IMR-90 (cell line): Measurements from ENCODE around the gene PARP12. TPM values are rescaled to one million over a fixed set of nuclear protein-coding genes. Genes with fewer than 3 reads are reported as not detected.
A peak's percentile ranks its signal among the peaks of the same experiment; 100 is the strongest.

Source experiments
- ATAC-seq: fragments of 200-7000 bp; cut with Tn5 transposase; 2 replicates; pipeline ENCODE4 v1.9.1; 2020; ENCODE audit warnings: low read depth, mild to moderate bottlenecking, moderate library complexity
- BruUV-seq: library from RNA; stranded (reverse); fragments of 400-500 nt; replicated peaks from 2 replicates; lab custom pipeline; 2021; lab: Mats Ljungman, UMichigan
- CTCF ChIA-PET: fragments of 300-600 bp; formaldehyde crosslinking; extraction: SDS; loops from one replicate; lab custom pipeline; 2021; ENCODE audit warnings: antibody characterized with exemption; lab: Yijun Ruan, JAX
- POLR2A ChIA-PET: fragments of 300-600 bp; sonication (Branson Sonifier 250); formaldehyde crosslinking; loops from one replicate; lab custom pipeline; 2022; ENCODE audit warnings: antibody characterized with exemption; ENCODE audit not compliant: unreplicated experiment; lab: Charles Lee
- DNase-seq: peaks from one replicate; pipeline ENCODE4 v3.0.0; 2013
- H2AFZ ChIP-seq: replicated peaks from 2 replicates; pipeline ENCODE3; 2013; ENCODE audit warnings: low read length, mild to moderate bottlenecking; ENCODE audit not compliant: poor library complexity
- H2AK5ac ChIP-seq: 2 replicates; pipeline ENCODE4 v1.6.1; 2013; ENCODE audit warnings: low read depth, low read length, inconsistent platforms
- H2AK9ac ChIP-seq: replicated peaks from 2 replicates; pipeline ENCODE3; 2013; ENCODE audit warnings: mild to moderate bottlenecking, low read depth, low read length, moderate library complexity; ENCODE audit not compliant: poor library complexity
- H2BK120ac ChIP-seq: 2 replicates; pipeline ENCODE4 v1.6.1; 2013; ENCODE audit warnings: low read depth, low read length, inconsistent platforms
- H2BK15ac ChIP-seq: 3 replicates; pipeline ENCODE4 v1.6.1; 2013; ENCODE audit warnings: low read depth, low read length, inconsistent platforms
- H2BK20ac ChIP-seq: 2 replicates; pipeline ENCODE4 v1.6.1; 2013; ENCODE audit warnings: low read depth, mild to moderate bottlenecking, inconsistent platforms, low read length, moderate library complexity
- H2BK5ac ChIP-seq: 2 replicates; pipeline ENCODE4 v1.6.1; 2013; ENCODE audit warnings: mild to moderate bottlenecking, low read depth, low read length, inconsistent platforms; ENCODE audit not compliant: poor library complexity, severe bottlenecking
- H3K14ac ChIP-seq: replicated peaks from 2 replicates; pipeline ENCODE4 v1.6.1; 2013; ENCODE audit warnings: low read depth, low read length, inconsistent platforms
- H3K18ac ChIP-seq: 2 replicates; pipeline ENCODE4 v1.6.1; 2013; ENCODE audit warnings: low read depth, low read length, control low read depth
- H3K23ac ChIP-seq: 2 replicates; pipeline ENCODE4 v1.6.1; 2013; ENCODE audit warnings: low read depth, low read length, inconsistent platforms
- H3K27ac ChIP-seq: 2 replicates; pipeline ENCODE4 v1.5.1; 2013; ENCODE audit warnings: mild to moderate bottlenecking, control low read depth, low read length; ENCODE audit not compliant: insufficient read depth
- H3K27me3 ChIP-seq: 2 replicates; pipeline ENCODE4 v1.6.1; 2013; ENCODE audit warnings: low read length; ENCODE audit not compliant: control insufficient read depth, insufficient read depth
- H3K36me3 ChIP-seq: 2 replicates; pipeline ENCODE4 v1.6.1; 2013; ENCODE audit warnings: low read length, mixed read lengths; ENCODE audit not compliant: control insufficient read depth, insufficient read depth
- H3K4ac ChIP-seq: 2 replicates; pipeline ENCODE4 v1.6.1; 2013; ENCODE audit warnings: low read depth, low read length, inconsistent platforms
- H3K4me1 ChIP-seq: 2 replicates; pipeline ENCODE4 v1.6.1; 2013; ENCODE audit warnings: low read length, mixed read lengths; ENCODE audit not compliant: control insufficient read depth, insufficient read depth
- H3K4me2 ChIP-seq: 2 replicates; pipeline ENCODE4 v1.6.1; 2013; ENCODE audit warnings: low read depth, mild to moderate bottlenecking, control low read depth, low read length, moderate library complexity
- H3K4me3 ChIP-seq: 2 replicates; pipeline ENCODE4 v1.5.1; 2013; ENCODE audit warnings: low read depth, mild to moderate bottlenecking, control low read depth, low read length, moderate library complexity; ENCODE audit not compliant: insufficient read depth
- H3K56ac ChIP-seq: 2 replicates; pipeline ENCODE4 v1.6.1; 2013; ENCODE audit warnings: low read length, inconsistent platforms; ENCODE audit not compliant: insufficient read depth; ENCODE audit errors: extremely low read depth
- H3K79me1 ChIP-seq, 2 experiments: 2 replicates each; pipeline ENCODE4 v1.6.1; 2013; ENCODE audit warnings: low read length in 2 of 2, inconsistent platforms in 1 of 2, low read depth in 1 of 2
- H3K9ac ChIP-seq: 2 replicates; pipeline ENCODE4 v1.6.1; 2013; ENCODE audit warnings: low read depth, low read length, control low read depth
- H3K9me1 ChIP-seq: 2 replicates; pipeline ENCODE4 v1.6.1; 2013; ENCODE audit warnings: low read length, inconsistent platforms; ENCODE audit not compliant: insufficient read depth
- H3K9me3 ChIP-seq: 2 replicates; pipeline ENCODE4 v1.6.1; 2013; ENCODE audit warnings: low read length; ENCODE audit not compliant: control insufficient read depth, insufficient read depth
- H4K20me1 ChIP-seq: 2 replicates; pipeline ENCODE4 v1.6.1; 2013; ENCODE audit warnings: low read length, inconsistent platforms; ENCODE audit not compliant: insufficient read depth
- H4K5ac ChIP-seq: 2 replicates; pipeline ENCODE4 v1.6.1; 2013; ENCODE audit warnings: mild to moderate bottlenecking, low read depth, low read length, control low read depth
- H4K8ac ChIP-seq, 2 experiments: 2 replicates each; pipeline ENCODE4 v1.6.1; 2013; ENCODE audit warnings: low read depth in 2 of 2, low read length in 2 of 2, control low read depth in 1 of 2, inconsistent platforms in 1 of 2
- H4K91ac ChIP-seq: 2 replicates; pipeline ENCODE4 v1.6.1; 2013; ENCODE audit warnings: low read depth, low read length, inconsistent platforms; ENCODE audit not compliant: insufficient read depth
- CEBPB ChIP-seq: IDR thresholded peaks from 2 replicates; pipeline ENCODE4 v1.6.1; 2012; ENCODE audit warnings: low read depth, low read length, improper control_type of control experiment
- RFX5 ChIP-seq: IDR thresholded peaks from 2 replicates; pipeline ENCODE4 v1.8.0; 2012; ENCODE audit warnings: low read depth, mild to moderate bottlenecking, low read length, moderate library complexity
- WGBS, 2 experiments: methylation state at CpG; one replicate each; pipeline versions ENCODE4 v1.1.5 to v1.1.7; 2013; ENCODE audit warnings: missing lambda C conversion rate in 2 of 2; ENCODE audit not compliant: insufficient read length in 1 of 2; ENCODE audit errors: extremely low coverage in 2 of 2; 5-methylcytosine and 5-hydroxymethylcytosine counted together
- dilution Hi-C: fragments of 300-500 bp; cut with HindIII; formaldehyde crosslinking; loops from one replicate; pipeline ENCODE4 v1.14.3; 2018; ENCODE audit warnings: low sequenced_read_pairs; ENCODE audit not compliant: unreplicated experiment
- in situ Hi-C: fragments of 300-500 bp; cut with MboI; formaldehyde crosslinking; loops from 3 replicates; pipeline ENCODE4 v1.14.3; 2019; ENCODE audit warnings: low sequenced_read_pairs, inconsistent platforms, mixed read lengths
- intact Hi-C: fragments of 100-400 bp; cut with micrococcal nuclease; formaldehyde crosslinking; loops from 2 replicates; pipeline ENCODE4 v1.10.0; 2022
- polyA plus RNA-seq, 3 experiments: library from polyadenylated mRNA; depleted of rRNA; stranded (reverse); fragments of >200 nt; gene quantifications; 2 replicates each; pipeline ENCODE4 v1.2.3, GENCODE V29; 2012; ENCODE audit warnings: low replicate concordance in 1 of 3
- total RNA-seq: library from RNA; depleted of rRNA; stranded (reverse); fragments of >200 nt; gene quantifications from 2 replicates; pipeline ENCODE4 v1.2.3, GENCODE V29; 2012

The PARP12 gene
- total and polyA plus RNA-seq, 2 of the 4 experiments (the other 2 are of a cell fraction) = 7.2 to 11.3 TPM

DNA sequence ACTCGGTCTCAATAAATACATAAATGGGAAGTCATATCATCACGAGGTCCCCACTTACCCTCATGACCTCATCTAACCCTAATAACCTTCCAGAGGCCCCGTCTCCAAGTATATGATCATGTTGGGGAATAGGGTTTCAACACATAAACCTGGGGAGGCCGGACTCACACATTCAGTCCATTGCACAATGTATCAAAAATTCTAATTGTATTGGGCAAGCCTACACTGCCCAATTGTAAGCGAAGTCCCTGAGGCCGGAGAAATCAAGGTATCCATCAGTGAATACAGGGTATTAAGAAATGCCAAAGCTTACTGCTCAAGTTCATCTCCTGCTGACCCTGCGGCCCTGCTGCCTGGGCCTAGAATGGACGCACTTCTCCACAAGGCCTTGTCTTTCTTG lies 69.6 kb downstream of the PARP12 start:
- CTCF ChIA-PET = interaction anchor here (1.2 kb wide), 1 partner anchor 347 kb away, joined by 3 read pairs; no protein-coding TSS in a partner anchor
- dilution Hi-C loops (no loop called here), in situ Hi-C loops (no loop called here), intact Hi-C loops (no loop called here)
- Histone ChIP-seq H3K79me1 (0 out of 4 replicates have a peak, but pooled peaks cover 0 to 3% of the 10 kb centered on the region in 2 experiments), H3K36me3 (no peaks in the 10 kb centered on the region), H3K4ac (peak overlapping the region; percentile 76), H3K4me3 (no peak overlapping the region), H2AK5ac (peak overlapping the region; percentile 71; the same call in 1 of the 2 replicates), H3K4me2 (no peak overlapping the region), H2AFZ (no peak overlapping the region), H3K4me1 (peaks cover 20% of the 10 kb centered on the region), H3K9ac (no peak overlapping the region), H4K91ac (no peak overlapping the region; the same call in 1 of the 2 replicates), H3K23ac (0 out of 2 replicates have a peak overlapping the region, but pooled peaks have one; percentile 45), H3K18ac (peak overlapping the region; percentile 51; the same call in 1 of the 2 replicates), H3K9me1 (peaks cover 27% of the 10 kb centered on the region), H2BK120ac (peak overlapping the region; percentile 82), H2BK15ac (0 out of 3 replicates have a peak overlapping the region, but pooled peaks have one; percentile 32), H4K8ac (peak overlapping the region in 1 of 2 experiments; percentile 26; a peak in 1 of 4 replicates), H3K9me3 (no peaks in the 10 kb centered on the region), H4K20me1 (no peaks in the 10 kb centered on the region), H3K56ac (no peak overlapping the region), H2BK5ac (no peak overlapping the region), H3K27me3 (no peaks in the 10 kb centered on the region; the same call in 1 of the 2 replicates), H2BK20ac (peak overlapping the region; percentile 39; the same call in 1 of the 2 replicates), H3K27ac (no peak overlapping the region), H2AK9ac (no peak overlapping the region), H3K14ac (peak overlapping the region; percentile 81; the same call in 1 of the 2 replicates), H4K5ac (no peak overlapping the region; the same call in 1 of the 2 replicates)
- DNase-seq = no peak
- no TSS peak for BruUV-seq
- POLR2A ChIA-PET = no interaction called here
- 92% methylated on average over 2 of the region's 8 CpGs; no CpG with 5 or more reads in 1 of the 2 experiments for WGBS, 2 experiments
- ATAC-seq = no peak
- peak; percentile 34; the same call in 1 of the 2 replicates for TF ChIP-seq CEBPB
- TF ChIP-seq RFX5 = no peak
